Measurements from ENCODE around the gene ASB11.
A peak's percentile ranks its signal among the peaks of the same experiment; 100 is the strongest.

The ASB11 gene

DNA sequence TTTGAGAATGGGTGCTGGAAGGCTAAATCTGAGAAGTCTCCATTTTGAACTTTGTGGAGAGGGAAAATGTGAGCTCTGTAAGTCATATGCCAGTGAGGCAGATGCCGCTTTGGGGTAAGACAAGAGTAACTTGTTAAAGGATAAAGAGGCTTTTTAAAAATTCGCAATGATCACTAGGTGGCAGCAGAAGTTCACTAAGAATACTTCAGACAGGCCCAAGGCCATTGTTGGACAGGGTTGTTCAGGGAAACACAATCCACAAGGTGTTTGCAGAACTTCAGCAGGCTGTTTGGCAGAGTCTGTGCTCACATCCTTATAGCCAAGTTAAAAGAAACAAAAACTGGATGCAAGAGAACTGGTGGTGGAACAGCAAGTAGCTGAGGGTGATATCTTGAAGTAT lies 33.6 kb upstream of the ASB11 start:
- in situ Hi-C loops (cut with HindIII; ENCODE audit: low pct_ligation_motif_present, low sequenced_read_pairs), result no loop called here
- Histone ChIP-seq H3K36me3 (replicated peaks) (no peaks in the 10 kb centered on the region), H3K4me3 (ENCODE audit: low read depth, low read length) (no peak overlapping the region), H3K27ac (no peak overlapping the region), H3K27me3 (replicated peaks) (no peaks in the 10 kb centered on the region)
- TF ChIP-seq, protein P1, sequence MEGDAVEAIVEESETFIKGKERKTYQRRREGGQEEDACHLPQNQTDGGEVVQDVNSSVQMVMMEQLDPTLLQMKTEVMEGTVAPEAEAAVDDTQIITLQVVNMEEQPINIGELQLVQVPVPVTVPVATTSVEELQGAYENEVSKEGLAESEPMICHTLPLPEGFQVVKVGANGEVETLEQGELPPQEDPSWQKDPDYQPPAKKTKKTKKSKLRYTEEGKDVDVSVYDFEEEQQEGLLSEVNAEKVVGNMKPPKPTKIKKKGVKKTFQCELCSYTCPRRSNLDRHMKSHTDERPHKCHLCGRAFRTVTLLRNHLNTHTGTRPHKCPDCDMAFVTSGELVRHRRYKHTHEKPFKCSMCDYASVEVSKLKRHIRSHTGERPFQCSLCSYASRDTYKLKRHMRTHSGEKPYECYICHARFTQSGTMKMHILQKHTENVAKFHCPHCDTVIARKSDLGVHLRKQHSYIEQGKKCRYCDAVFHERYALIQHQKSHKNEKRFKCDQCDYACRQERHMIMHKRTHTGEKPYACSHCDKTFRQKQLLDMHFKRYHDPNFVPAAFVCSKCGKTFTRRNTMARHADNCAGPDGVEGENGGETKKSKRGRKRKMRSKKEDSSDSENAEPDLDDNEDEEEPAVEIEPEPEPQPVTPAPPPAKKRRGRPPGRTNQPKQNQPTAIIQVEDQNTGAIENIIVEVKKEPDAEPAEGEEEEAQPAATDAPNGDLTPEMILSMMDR (IDR thresholded peaks at IDR 0.05; ENCODE audit: low read depth, low read length, missing control alignments), result peak; percentile 59
- peak; percentile 50 for DNase-seq

DNA sequence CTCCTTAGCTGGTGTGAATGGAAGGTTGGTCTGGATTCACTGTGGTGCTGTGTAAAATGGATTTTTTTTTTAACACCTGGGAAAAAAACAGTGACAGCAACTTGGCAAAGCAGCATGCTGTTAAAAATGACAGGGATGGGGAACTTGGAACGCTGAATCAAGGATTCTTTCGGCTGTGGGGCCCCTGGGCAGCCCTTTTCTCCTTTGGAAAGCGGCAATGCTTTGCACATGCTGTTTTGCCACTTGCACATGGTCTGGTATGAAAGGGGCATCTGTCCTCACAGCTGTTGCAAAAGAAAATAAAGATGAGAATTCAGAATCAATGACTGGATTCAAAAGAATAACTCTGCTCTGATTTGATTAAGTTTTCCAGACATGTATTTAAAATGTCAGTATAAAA lies 30.5 kb upstream of the ASB11 start:
- H3K4me3 ChIP-seq (ENCODE audit: low read depth, low read length), result no peak overlapping the region
- H3K27ac ChIP-seq, result no peak overlapping the region
- TF ChIP-seq, protein P1 (IDR thresholded peaks at IDR 0.05; ENCODE audit: low read depth, low read length, missing control alignments), result no peak
- in situ Hi-C loops (cut with HindIII; ENCODE audit: low pct_ligation_motif_present, low sequenced_read_pairs), result no loop called here
- no peaks in the 10 kb centered on the region for H3K36me3 ChIP-seq (replicated peaks)
- H3K27me3 ChIP-seq (replicated peaks), result no peaks in the 10 kb centered on the region
- no peak for DNase-seq

DNA sequence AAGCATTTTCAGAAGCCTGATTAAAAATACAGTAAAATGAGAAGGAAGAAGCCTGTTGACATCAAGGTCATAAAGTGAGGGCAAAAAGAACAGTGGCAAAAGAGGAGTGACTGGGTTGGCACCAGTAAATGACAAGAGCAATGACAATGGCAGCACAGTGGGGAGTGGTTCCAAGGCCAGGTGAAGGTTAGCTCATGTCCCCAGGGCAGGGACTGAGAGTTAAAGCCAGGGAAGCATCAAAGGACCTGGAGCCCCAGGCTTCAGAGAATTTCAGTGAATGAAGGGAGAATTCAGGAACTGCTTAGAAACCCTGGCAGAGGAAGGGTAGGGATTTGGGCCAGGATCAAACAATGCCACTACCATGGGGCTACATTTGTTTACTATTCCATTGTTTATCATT lies 28.7 kb upstream of the ASB11 start:
- H3K27ac ChIP-seq, result no peak overlapping the region
- DNase-seq, result no peak
- H3K36me3 ChIP-seq (replicated peaks), result no peaks in the 10 kb centered on the region
- TF ChIP-seq, protein P1 (IDR thresholded peaks at IDR 0.05; ENCODE audit: low read depth, low read length, missing control alignments), result no peak
- no peaks in the 10 kb centered on the region for H3K27me3 ChIP-seq (replicated peaks)
- no peak overlapping the region for H3K4me3 ChIP-seq (ENCODE audit: low read depth, low read length)
- in situ Hi-C loops (cut with HindIII; ENCODE audit: low pct_ligation_motif_present, low sequenced_read_pairs), result no loop called here

DNA sequence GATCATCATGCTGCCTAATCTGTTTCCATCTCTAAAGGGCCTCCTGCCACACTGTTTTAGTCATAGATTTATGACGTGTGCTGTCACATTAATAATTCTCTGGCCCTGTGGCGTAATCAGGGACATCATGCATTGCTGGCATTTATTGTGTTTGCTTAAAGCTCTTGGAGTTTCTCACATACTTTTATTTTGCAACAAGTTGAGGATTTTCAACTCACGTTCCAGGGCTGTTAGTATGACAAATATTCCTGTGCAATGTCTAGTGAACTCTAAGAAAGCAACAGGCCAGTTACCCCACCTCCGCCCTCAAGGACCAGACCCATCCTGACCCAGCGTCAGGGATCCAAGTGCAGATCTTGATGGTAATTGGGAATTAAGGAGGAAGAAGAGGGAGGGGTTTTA lies 27.6 kb upstream of the ASB11 start:
- no peak overlapping the region for H3K27ac ChIP-seq
- H3K36me3 ChIP-seq (replicated peaks), result no peaks in the 10 kb centered on the region
- no peak overlapping the region for H3K4me3 ChIP-seq (ENCODE audit: low read depth, low read length)
- no peaks in the 10 kb centered on the region for H3K27me3 ChIP-seq (replicated peaks)
- DNase-seq, result no peak
- TF ChIP-seq, protein P1 (IDR thresholded peaks at IDR 0.05; ENCODE audit: low read depth, low read length, missing control alignments), result no peak
- in situ Hi-C loops (cut with HindIII; ENCODE audit: low pct_ligation_motif_present, low sequenced_read_pairs), result no loop called here

DNA sequence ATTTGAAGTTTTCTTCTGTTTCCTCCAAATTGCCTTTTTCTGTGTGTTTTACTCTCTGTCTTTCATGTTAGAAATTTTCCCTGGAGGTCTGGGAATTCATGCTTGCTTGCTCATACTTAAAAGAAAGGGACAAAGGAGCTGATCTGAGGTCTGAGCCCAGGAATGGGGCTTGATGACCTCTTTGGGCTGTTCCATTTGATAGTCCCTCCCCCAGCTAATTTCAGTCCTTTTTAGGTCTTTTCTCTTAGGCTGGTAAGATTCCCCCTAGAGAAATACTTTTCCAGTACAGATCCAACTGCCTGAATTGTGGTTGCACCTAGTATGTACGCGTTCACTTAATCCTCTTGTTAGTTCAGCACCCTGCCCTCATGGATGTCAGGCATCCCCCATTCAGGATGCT lies 25.4 kb upstream of the ASB11 start:
- H3K27me3 ChIP-seq (replicated peaks), result no peaks in the 10 kb centered on the region
- in situ Hi-C loops (cut with HindIII; ENCODE audit: low pct_ligation_motif_present, low sequenced_read_pairs), result no loop called here
- no peak overlapping the region for H3K4me3 ChIP-seq (ENCODE audit: low read depth, low read length)
- H3K36me3 ChIP-seq (replicated peaks), result no peaks in the 10 kb centered on the region
- H3K27ac ChIP-seq, result no peak overlapping the region
- TF ChIP-seq, protein P1 (IDR thresholded peaks at IDR 0.05; ENCODE audit: low read depth, low read length, missing control alignments), result no peak
- no peak for DNase-seq

DNA sequence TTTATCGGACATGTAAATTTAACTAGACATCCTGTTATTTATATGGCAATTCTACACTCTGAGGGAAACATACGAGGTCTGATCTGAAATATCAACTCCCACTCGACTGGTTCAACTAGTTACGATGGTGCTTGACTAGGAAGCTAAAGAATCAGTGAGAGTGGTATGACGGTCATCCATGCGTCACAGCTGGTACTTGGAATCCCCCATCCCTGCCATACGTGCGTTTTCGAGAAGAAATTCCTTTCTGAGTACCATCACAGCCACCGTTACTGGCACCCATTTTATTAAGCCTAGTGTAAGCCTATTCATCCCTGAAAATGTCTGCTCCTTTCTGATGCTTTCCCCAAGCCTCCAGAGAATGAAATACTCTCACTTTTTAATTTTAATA lies 20.6 kb upstream of the ASB11 start:
- TF ChIP-seq, protein P1 (IDR thresholded peaks at IDR 0.05; ENCODE audit: low read depth, low read length, missing control alignments), result no peak
- no peaks in the 10 kb centered on the region for H3K36me3 ChIP-seq (replicated peaks)
- DNase-seq, result peak; percentile 59
- in situ Hi-C loops (cut with HindIII; ENCODE audit: low pct_ligation_motif_present, low sequenced_read_pairs), result no loop called here
- peak overlapping the region; percentile 51 for H3K4me3 ChIP-seq (ENCODE audit: low read depth, low read length)
- no peaks in the 10 kb centered on the region for H3K27me3 ChIP-seq (replicated peaks)
- peak overlapping the region; percentile 77 for H3K27ac ChIP-seq
